CD4-positive, alpha-beta T cell treated with Interleukin-4 for 4 hours (primary cell): ENCODE data around the gene DPP10.

Experiments
- DNase-seq: peaks from one replicate; pipeline ENCODE4 v3.0.0-alpha.2; 2020

DPP10 gene

GRCh38 chr2:115163572-115163971 lies 721.1 kb downstream of the DPP10 start:
- DNase-seq, result no peak

GRCh38 chr2:115165529-115166109 lies 723.2 kb downstream of the DPP10 start:
- no peak for DNase-seq

DNA sequence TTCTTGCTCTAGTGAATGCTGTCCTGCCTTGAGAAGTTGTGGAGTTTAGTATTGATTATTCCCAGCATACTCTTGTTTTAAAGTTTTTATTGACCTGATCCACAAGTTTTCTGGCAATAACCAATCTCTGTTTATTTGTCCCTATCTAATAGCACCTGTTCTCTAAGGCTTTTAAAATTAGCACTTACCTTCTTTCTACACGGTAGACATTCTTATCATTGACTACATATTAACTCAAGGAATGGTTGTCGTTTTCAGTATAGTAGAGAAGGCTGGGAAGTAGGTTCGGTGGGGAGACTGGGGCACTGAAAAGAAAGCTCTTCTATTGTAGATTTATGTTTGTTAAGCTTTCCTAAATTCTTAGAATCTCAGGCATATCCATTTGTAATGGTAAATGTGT lies 726.0 kb downstream of the DPP10 start:
- DNase-seq, result no peak

- DNase-seq, result no peak
Observed at GRCh38 chr2:115169814-115170213, 727.4 kb downstream of the DPP10 start.

- DNase-seq, result no peak
Observed at GRCh38 chr2:115171751-115172150, 729.3 kb downstream of the DPP10 start.

DNA sequence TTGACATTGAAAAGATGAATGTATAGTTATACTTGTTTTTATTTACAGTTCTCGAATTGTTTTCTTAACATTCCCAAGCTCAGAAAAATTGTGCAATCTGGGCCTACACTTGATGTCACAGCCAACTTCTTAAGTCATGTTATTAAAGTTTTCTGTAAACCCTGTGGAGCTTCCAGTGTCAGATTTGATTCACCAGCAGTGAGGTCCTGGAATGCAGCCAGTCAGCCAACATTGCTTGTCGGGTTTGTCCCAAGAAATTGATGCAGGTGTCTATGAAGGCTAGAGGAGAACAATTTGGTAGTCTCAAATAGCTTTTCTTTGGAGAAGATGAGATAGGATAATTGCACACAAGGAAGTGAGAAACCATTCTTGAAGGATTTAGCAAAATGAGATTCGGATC lies 732.2 kb downstream of the DPP10 start:
- no peak for DNase-seq

- DNase-seq, result no peak
Observed at GRCh38 chr2:115183144-115183543, 740.7 kb downstream of the DPP10 start.

- DNase-seq, result no peak
Observed at GRCh38 chr2:115190459-115190858, 748.0 kb downstream of the DPP10 start.

GRCh38 chr2:115194623-115195022 lies 752.2 kb downstream of the DPP10 start:
- DNase-seq, result no peak

DNA sequence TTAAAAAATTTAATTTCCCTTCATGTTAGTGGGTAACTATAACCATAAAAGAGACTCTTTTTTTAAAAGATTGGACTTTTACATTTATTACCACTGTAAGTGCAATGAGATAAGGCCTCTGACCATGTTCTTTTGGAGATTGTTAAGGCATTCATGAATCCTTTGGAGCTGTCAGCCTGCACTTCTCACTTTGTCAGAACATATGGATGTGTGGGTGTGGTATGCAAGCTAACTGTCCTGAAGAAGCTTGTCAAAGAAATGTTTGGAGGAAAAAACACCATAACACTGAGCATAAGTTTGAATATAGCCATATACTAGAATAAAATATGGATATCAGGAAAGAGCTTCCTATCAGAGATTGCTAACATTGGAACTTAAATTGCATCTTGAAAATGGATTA lies 754.1 kb downstream of the DPP10 start:
- no peak for DNase-seq

- no peak for DNase-seq
Observed at GRCh38 chr2:115199966-115200365, 757.5 kb downstream of the DPP10 start.

DNA sequence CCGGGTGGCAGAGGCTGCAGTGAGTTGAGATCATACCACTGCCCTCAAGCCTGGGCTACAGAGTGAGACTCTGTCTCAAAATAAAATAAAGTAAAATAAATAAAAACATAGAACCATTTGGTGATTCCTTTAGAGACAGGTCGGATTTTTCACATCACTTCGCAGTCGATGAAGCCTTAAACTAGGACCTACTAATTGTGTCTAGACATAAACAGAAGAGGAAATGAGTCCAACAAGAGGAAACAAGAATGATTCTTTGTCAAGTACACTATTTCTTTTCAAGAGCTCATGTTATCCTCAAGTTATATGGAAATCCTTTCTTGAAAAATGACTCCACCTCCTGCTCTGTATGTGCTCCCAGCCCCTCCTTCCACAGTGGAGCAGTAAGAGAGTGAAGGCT lies 758.9 kb downstream of the DPP10 start:
- no peak for DNase-seq

DNA sequence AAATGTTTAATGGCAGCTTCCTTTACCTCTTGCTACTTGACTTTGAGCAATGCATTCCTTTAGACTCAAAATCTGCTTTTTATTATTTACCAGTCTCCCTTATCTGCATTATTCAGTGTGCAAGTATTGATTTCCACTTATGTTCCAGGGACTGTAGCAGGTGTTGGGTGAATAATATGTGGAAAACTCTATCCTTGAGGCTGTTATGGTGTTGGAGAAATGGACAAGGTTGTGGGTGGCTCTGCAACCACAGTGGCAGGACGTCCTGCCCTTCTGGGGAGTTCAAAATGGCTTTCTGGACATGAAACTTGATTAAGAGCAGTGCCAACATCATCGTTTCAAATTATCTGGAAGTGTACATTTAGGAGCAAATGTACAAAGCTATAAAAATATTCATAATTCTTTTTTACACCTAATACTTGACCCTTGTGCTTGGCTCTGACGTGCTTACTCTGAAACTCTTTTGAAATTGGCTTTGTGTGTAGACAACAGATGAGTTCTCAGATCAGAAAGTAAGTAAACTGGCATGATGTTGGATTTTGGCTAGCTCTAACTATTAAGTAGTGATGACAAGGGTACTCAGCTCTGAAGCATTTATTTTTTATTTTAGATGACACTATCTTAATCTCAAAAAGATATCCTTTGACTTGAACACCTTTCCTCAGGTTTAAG lies 766.2 kb downstream of the DPP10 start:
- DNase-seq, result no peak

GRCh38 chr2:115214050-115214449 lies 771.6 kb downstream of the DPP10 start:
- no peak for DNase-seq

GRCh38 chr2:115219296-115219695 lies 776.9 kb downstream of the DPP10 start:
- DNase-seq, result no peak

DNA sequence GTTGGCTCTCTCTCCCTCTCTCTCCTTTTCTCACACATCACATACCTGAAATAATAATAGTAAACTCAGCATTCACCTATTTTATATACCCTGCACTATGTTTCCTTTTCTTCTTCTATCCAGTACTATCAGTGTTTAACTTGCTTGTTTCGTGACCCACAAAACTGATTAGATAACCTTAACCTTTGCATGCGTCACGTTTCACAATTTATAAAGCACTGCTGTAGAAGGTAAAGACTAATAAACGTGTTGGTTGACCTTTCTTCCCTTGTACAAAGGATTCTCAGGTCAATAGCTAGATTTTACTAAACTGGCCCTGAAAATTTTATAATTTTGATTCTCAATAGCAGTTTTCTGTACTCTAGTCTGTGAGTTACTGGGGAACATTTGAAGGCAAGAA lies 791.7 kb downstream of the DPP10 start:
- DNase-seq, result no peak

- DNase-seq, result no peak
Observed at GRCh38 chr2:115234737-115235136, 792.3 kb downstream of the DPP10 start.

GRCh38 chr2:115248066-115248465 lies 805.6 kb downstream of the DPP10 start:
- DNase-seq, result no peak

- no peak for DNase-seq
Observed at GRCh38 chr2:115277366-115277765, 834.9 kb downstream of the DPP10 start.

GRCh38 chr2:115285416-115285815 lies 843.0 kb downstream of the DPP10 start:
- no peak for DNase-seq

- no peak for DNase-seq
Observed at GRCh38 chr2:115290478-115290877, 848.0 kb downstream of the DPP10 start.

DNA sequence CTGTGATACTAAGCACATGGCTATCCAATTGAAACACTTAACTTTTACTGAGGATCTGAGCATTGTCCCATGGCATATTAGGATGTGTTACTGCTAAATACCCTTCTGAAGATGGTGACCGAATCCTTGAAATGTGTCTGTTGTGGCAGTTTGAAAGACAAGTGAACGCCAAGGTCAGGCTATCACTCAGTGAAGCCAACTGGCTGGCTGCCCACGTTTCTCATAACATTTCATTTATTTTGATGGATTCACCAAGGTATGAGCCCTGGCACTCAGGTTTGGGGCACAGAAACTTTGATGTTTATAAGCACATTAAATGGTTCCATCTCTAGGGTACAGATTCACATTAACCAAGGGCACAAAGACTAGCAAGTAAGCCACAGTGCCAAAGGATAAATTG lies 850.3 kb downstream of the DPP10 start:
- DNase-seq, result no peak

DNA sequence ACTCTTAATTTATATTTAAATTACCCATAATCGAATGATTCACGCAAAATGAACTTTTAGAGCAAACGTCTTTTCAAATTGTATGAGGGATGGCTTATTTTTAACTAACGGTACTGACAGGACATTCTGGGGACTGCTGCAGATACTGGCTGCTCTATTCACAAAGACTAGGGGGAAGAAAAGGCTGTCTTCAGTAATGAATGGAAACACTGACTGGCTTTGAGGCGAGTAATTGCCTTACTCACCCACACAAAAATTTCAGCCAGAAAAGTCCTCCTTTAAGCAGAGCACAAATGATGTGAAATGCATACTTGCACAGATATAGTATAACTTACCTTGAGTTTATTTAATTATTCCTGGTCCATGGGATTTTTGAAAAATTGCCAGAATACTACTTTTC lies 852.6 kb downstream of the DPP10 start:
- no peak for DNase-seq

DNA sequence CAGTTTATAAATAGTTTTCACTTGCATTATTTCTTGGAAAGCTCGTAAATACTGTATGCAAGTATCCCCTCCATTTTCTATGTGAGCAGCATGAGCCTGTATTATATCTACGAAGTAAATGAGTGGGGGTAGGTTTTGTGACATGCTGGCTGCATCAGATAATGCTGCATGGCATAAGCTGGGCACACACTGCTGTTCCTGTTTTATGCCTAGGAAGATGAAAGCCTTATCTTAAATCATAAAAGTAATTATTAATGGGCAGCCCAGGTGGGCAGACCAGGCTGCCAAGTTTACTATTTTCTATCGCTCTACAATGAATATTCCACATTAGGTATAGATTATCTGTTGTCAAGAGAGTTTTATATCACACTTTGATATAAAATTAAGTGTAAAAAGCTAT lies 854.6 kb downstream of the DPP10 start:
- DNase-seq, result no peak

- no peak for DNase-seq
Observed at GRCh38 chr2:115299199-115299598, 856.8 kb downstream of the DPP10 start.
